ENCODE data around the gene CORO7. TPM values are rescaled to one million over a fixed set of nuclear protein-coding genes. Genes with fewer than 3 reads are reported as not detected.

CORO7 gene
- total and polyA plus RNA-seq, 7 donors = 10.0 to 43.4 (median 17.1) TPM

DNA sequence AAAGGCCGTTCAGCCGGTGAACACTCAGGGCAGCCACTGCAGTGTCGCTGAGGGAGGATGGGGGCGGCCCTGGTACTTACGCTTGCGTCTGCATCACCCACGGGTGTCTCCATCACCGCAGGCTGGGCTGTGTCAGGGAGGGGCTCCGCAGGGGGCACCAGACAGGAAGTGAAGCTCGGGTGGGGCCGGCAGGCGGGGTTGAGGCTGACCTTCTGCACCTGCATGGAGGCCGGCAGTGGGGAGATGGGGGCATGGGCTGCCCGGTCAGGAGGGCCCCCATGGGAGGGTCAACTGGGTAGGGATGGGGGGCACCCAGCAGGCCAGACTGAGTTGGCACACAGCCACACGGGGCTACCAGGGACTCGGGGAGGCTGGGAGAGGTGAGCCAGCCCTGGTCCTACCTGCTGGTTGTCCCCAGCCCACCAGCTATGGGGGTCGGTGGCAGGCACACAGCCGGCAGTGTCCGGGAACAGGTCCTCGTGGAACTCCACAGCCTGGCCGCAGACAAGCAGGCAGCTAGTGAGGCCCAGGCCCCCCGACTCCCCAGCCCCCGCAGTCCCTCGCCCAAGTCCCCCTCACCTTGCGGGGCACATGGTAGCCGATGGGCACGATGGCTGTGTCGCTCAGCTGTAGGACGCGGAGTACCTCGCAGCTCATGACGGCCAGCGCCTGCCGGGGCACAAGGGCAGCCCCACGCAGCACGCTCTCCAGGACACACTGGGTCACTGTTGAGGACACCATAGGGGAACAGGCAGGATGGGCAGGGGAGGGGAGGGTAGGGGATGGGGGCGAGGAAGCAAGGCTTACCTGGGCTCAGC is 52.0 kb downstream of the CORO7 start:
- peak; percentile 59 for DNase-seq
- intact Hi-C loops (cut with DNase I) = no loop called here
- Histone ChIP-seq H3K9me3 (no peaks in the 10 kb centered on the region), H3K4me1 (peaks cover 0 to 1% (median 0%) of the 10 kb centered on the region in 4 donors), H3K36me3 (peaks cover 0 to 48% (median 19%) of the 10 kb centered on the region in 4 donors), H3K27me3 (no peaks in the 10 kb centered on the region), H3K27ac (no peak overlapping the region), H3K4me3 (no peak overlapping the region)
- TF ChIP-seq EP300 (IDR thresholded peaks at IDR 0.05) (no peak), POLR2AphosphoS5 (IDR thresholded peaks at IDR 0.05) (no peak), POLR2A (IDR thresholded peaks at IDR 0.05) (no peak)
- TF ChIP-seq, protein P1, sequence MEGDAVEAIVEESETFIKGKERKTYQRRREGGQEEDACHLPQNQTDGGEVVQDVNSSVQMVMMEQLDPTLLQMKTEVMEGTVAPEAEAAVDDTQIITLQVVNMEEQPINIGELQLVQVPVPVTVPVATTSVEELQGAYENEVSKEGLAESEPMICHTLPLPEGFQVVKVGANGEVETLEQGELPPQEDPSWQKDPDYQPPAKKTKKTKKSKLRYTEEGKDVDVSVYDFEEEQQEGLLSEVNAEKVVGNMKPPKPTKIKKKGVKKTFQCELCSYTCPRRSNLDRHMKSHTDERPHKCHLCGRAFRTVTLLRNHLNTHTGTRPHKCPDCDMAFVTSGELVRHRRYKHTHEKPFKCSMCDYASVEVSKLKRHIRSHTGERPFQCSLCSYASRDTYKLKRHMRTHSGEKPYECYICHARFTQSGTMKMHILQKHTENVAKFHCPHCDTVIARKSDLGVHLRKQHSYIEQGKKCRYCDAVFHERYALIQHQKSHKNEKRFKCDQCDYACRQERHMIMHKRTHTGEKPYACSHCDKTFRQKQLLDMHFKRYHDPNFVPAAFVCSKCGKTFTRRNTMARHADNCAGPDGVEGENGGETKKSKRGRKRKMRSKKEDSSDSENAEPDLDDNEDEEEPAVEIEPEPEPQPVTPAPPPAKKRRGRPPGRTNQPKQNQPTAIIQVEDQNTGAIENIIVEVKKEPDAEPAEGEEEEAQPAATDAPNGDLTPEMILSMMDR (IDR thresholded peaks at IDR 0.05) = no peak
- 88 to 91% methylated on average over 37 of the region's 37 CpGs for WGBS, 2 donors

DNA sequence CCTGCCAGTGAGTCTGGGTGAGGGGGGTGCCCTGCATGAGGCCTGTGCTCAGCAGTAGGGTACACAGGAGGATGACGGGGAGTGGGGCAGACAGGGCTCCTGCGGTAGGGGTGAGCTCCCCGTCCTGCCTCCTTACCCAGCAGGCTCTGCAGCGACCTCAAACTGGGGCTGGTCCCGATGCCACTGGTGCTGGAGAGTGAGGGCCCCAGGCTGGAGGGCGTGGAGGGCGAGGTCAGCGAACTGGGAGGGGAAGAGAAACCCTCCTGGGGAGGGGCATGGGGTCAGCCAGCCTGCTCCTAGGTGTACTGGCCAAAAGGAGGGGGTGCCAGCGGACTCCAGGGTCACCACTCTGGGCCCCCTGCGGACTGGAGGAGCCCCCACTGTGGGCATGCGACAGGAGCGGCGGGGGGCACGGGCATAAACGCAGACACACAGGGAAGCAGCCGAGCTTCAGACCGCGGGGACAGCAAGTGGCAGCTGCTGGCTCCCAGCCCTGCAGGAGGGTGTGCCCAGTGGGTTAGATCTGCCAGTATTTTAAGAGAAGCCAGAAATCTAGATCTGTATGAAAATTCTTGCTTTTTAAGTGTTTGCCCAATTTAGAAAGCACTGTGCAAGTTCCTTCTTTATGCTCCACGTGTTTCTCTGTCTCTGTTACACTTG is 53.8 kb downstream of the CORO7 start:
- H3K27ac ChIP-seq = no peak overlapping the region
- 88 to 91% methylated on average over 19 of the region's 19 CpGs for WGBS, 2 donors
- intact Hi-C loops (cut with DNase I) = no loop called here
- peaks cover 0 to 59% (median 21%) of the 10 kb centered on the region in 4 donors for H3K36me3 ChIP-seq
- no peak overlapping the region for H3K4me3 ChIP-seq
- TF ChIP-seq POLR2A (IDR thresholded peaks at IDR 0.05) (no peak), EP300 (IDR thresholded peaks at IDR 0.05) (no peak), POLR2AphosphoS5 (IDR thresholded peaks at IDR 0.05) (no peak)
- TF ChIP-seq, protein P1 (IDR thresholded peaks at IDR 0.05) = no peak
- no peak for DNase-seq
- H3K27me3 ChIP-seq = no peaks in the 10 kb centered on the region
- peaks cover 0 to 4% (median 0%) of the 10 kb centered on the region in 4 donors for H3K4me1 ChIP-seq
- no peaks in the 10 kb centered on the region for H3K9me3 ChIP-seq

DNA sequence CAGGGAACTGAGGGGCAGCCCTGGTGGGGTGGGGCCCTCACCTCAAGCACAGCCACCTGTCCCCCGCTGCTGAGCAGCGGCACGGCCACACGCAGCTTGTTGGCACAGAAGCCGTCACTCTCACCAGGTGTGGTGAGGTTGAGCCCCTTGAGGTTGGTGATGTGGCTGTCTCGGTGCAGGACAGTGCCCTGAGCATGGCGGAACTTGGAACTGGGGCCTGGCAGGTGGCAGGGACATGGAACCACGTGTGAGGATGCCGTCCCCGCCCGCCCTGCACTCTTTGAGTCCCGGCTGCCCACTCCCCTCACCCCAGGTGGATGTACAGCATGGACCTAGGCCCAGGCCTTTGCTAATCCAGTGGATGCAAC is 54.5 kb downstream of the CORO7 start:
- 92 to 94% methylated on average over 12 of the region's 12 CpGs for WGBS, 2 donors
- no peaks in the 10 kb centered on the region for H3K9me3 ChIP-seq
- intact Hi-C loops (cut with DNase I) = no loop called here
- DNase-seq = no peak
- H3K27me3 ChIP-seq = no peaks in the 10 kb centered on the region
- no peak overlapping the region for H3K27ac ChIP-seq
- H3K4me3 ChIP-seq = no peak overlapping the region
- TF ChIP-seq EP300 (IDR thresholded peaks at IDR 0.05) (no peak), POLR2A (IDR thresholded peaks at IDR 0.05) (no peak), POLR2AphosphoS5 (IDR thresholded peaks at IDR 0.05) (no peak)
- TF ChIP-seq, protein P1 (IDR thresholded peaks at IDR 0.05) = no peak
- H3K36me3 ChIP-seq = peaks cover 0 to 63% (median 21%) of the 10 kb centered on the region in 4 donors
- H3K4me1 ChIP-seq = peaks cover 0 to 4% (median 0%) of the 10 kb centered on the region in 4 donors

DNA sequence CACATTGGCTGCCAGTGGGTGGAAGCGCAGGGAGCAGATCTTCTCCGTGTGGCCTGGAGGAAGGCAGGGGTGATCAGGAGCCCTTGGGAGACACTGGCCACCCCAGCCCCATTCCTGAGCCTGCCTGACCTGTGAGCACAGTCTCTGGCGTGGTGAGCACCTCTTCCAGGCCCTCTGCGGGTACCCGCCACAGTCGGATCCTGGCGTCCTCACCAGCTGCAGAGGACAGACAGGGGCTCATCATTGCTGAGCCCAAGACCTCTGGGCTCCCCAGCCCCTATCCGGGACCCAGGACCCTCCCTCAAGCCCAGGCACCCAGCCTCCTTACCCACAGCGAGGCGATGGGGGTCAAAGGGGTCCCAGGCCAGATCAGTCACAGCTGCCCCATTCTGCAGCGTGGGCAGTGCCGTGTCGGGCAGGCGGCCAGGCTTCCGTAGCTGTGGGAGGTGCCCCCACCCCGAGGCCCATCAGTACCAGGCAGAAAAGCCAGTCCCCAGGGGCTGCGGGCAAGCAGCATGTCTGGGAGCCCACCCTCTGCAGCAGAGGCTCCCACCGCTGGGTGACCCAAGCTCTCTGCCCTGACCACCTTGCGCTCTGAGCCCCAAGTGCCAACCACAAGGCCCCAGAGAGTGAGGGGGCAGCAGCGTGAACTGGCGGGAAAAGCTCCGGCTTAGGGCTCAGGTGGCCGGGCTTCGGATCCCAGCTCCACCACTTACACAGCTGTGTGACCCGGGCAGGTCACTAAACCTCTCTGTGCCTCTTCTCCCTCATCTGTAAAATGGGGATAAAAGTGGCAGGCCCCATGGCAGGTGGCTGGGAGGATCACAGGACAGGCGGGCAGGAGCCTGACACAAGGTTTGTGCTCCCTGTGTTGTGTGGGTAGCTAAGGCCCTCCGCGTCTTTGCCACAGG is 55.1 kb downstream of the CORO7 start:
- H3K4me1 ChIP-seq = peaks cover 0 to 4% (median 0%) of the 10 kb centered on the region in 4 donors
- no peaks in the 10 kb centered on the region for H3K27me3 ChIP-seq
- 96 to 98% methylated on average over 28 of the region's 28 CpGs for WGBS, 2 donors
- no peak overlapping the region for H3K4me3 ChIP-seq
- H3K27ac ChIP-seq = no peak overlapping the region
- H3K36me3 ChIP-seq = peaks cover 0 to 63% (median 21%) of the 10 kb centered on the region in 4 donors
- DNase-seq = no peak
- H3K9me3 ChIP-seq = no peaks in the 10 kb centered on the region
- no peak for TF ChIP-seq EP300 (IDR thresholded peaks at IDR 0.05)
- no peak for TF ChIP-seq POLR2A (IDR thresholded peaks at IDR 0.05)
- TF ChIP-seq, protein P1 (IDR thresholded peaks at IDR 0.05) = no peak
- intact Hi-C loops (cut with DNase I) = no loop called here
